B cell (primary cell): ENCODE data around the gene AP2S1. TPM values are rescaled to one million over a fixed set of nuclear protein-coding genes. Genes with fewer than 3 reads are reported as not detected.

Experiments used
- ATAC-seq: fragments of 200-7000 bp; cut with Tn5 transposase; one replicate; pipeline ENCODE4 v1.10.0; 2021; ENCODE audit warnings: low read depth, mild to moderate bottlenecking, moderate number of reproducible peaks, moderate library complexity
- CTCF ChIA-PET: fragments of 350-600 bp; sonication (Branson Sonifier 250); formaldehyde crosslinking; loops from one replicate; lab custom pipeline; 2021; ENCODE audit warnings: antibody characterized with exemption, inconsistent platforms; lab: Charles Lee
- POLR2A ChIA-PET: fragments of 350-600 bp; sonication (Branson Sonifier 250); formaldehyde crosslinking; loops from one replicate; lab custom pipeline; 2021; ENCODE audit warnings: antibody characterized with exemption; lab: Charles Lee
- DNase-seq: peaks from one replicate; pipeline ENCODE4 v3.0.0; 2013
- H2AFZ ChIP-seq: 2 replicates; pipeline ENCODE4 v1.6.1; 2012; ENCODE audit warnings: mild to moderate bottlenecking, low read depth, low read length; ENCODE audit not compliant: insufficient read depth, poor library complexity, severe bottlenecking
- H3K27ac ChIP-seq, 2 donors: 1 replicate in 1 of 2; 2 replicates in 1 of 2; pipeline ENCODE4 v1.5.1; 2012 to 2013; ENCODE audit warnings: low read length in 2 of 2, mild to moderate bottlenecking in 2 of 2, moderate library complexity in 1 of 2
- H3K27me3 ChIP-seq, 4 experiments: fragments of 200-600 bp in 1 of 4; sonication (generic) in 1 of 4; replicated peaks in 1 of 4; 1 replicate in 2 of 4; 2 replicates in 2 of 4; pipeline versions ENCODE4 v1.6.1 to v1.7.0; 2013 to 2016; ENCODE audit warnings: low read length in 3 of 4, mild to moderate bottlenecking in 2 of 4, mixed read lengths in 1 of 4, moderate library complexity in 1 of 4; ENCODE audit not compliant: insufficient read depth in 4 of 4, control insufficient read depth in 3 of 4; ENCODE audit errors: control extremely low read depth in 1 of 4
- H3K36me3 ChIP-seq, 2 experiments: replicated peaks in 1 of 2; 1 replicate in 1 of 2; 2 replicates in 1 of 2; pipeline versions ENCODE4 v1.6.1 to v1.7.1; 2013; ENCODE audit warnings: low read length in 1 of 2; ENCODE audit not compliant: insufficient read depth in 2 of 2, control insufficient read depth in 1 of 2; ENCODE audit errors: control extremely low read depth in 1 of 2, extremely low read depth in 1 of 2
- H3K4me1 ChIP-seq, 2 donors: fragments of 200-600 bp in 1 of 2; sonication (generic) in 1 of 2; 1 replicate in 1 of 2; 2 replicates in 1 of 2; pipeline versions ENCODE4 v1.5.1 to v1.6.1; 2013 to 2017; ENCODE audit warnings: low read length in 2 of 2; ENCODE audit not compliant: control insufficient read depth in 2 of 2, insufficient read depth in 2 of 2
- H3K4me2 ChIP-seq: replicated peaks from 2 replicates; pipeline ENCODE3; 2012; ENCODE audit warnings: mild to moderate bottlenecking, low read depth, low read length; ENCODE audit not compliant: poor library complexity, severe bottlenecking
- H3K4me3 ChIP-seq, 5 experiments: fragments of 200-600 bp in 1 of 5; sonication (generic) in 1 of 5; 1 replicate in 3 of 5; 2 replicates in 2 of 5; pipeline versions ENCODE4 v1.5.1 to v1.7.0; 2011 to 2016; ENCODE audit warnings: low read length in 4 of 5, mild to moderate bottlenecking in 4 of 5, low read depth in 2 of 5, control low read depth in 1 of 5, moderate library complexity in 1 of 5; ENCODE audit not compliant: insufficient read depth in 1 of 5; ENCODE audit errors: control extremely low read depth in 1 of 5, extremely low read depth in 1 of 5
- H3K79me2 ChIP-seq: fragments of 200-600 bp; sonication (generic); one replicate; pipeline ENCODE4 v1.6.0; 2016; ENCODE audit warnings: low read length; ENCODE audit not compliant: control insufficient read depth, insufficient read depth
- H3K9ac ChIP-seq: fragments of 200-600 bp; sonication (generic); 2 replicates; pipeline ENCODE4 v1.6.1; 2017; ENCODE audit warnings: mild to moderate bottlenecking, low read length, moderate library complexity
- H3K9me3 ChIP-seq, 3 donors: one replicate each; pipeline versions ENCODE4 v1.6.1 to v1.7.1; 2013; ENCODE audit warnings: low read length in 2 of 3; ENCODE audit not compliant: control insufficient read depth in 2 of 3, insufficient read depth in 1 of 3; ENCODE audit errors: control extremely low read depth in 1 of 3
- H4K20me1 ChIP-seq: 2 replicates; pipeline ENCODE4 v1.6.0; 2012; ENCODE audit warnings: mild to moderate bottlenecking, low read length; ENCODE audit not compliant: insufficient read depth, control insufficient read depth, poor library complexity, severe bottlenecking
- H3K27ac Mint-ChIP-seq: one replicate; pipeline ENCODE4 v1.8.0; 2021; ENCODE audit warnings: mixed read lengths
- H3K27me3 Mint-ChIP-seq: one replicate; pipeline ENCODE4 v1.8.0; 2021; ENCODE audit warnings: mixed read lengths
- H3K4me1 Mint-ChIP-seq: one replicate; pipeline ENCODE4 v1.8.0; 2021; ENCODE audit warnings: mixed read lengths
- H3K4me3 Mint-ChIP-seq: one replicate; pipeline ENCODE4 v1.8.0; 2021; ENCODE audit warnings: mixed read lengths
- H3K9me3 Mint-ChIP-seq: one replicate; pipeline ENCODE4 v1.8.0; 2022; ENCODE audit warnings: mixed read lengths; ENCODE audit not compliant: insufficient read depth
- CTCF ChIP-seq: fragments of 200-600 bp; IDR thresholded peaks from one replicate; pipeline ENCODE4 v1.8.0; 2022; ENCODE audit warnings: antibody characterized with exemption, mild to moderate bottlenecking
- EZH2 ChIP-seq: IDR thresholded peaks from 2 replicates; pipeline ENCODE4 v1.6.1; 2012; ENCODE audit warnings: borderline replicate concordance, low read depth, mild to moderate bottlenecking, moderate library complexity, low read length; ENCODE audit not compliant: insufficient read depth, poor library complexity, severe bottlenecking
- WGBS: methylation state at CpG from one replicate; pipeline ENCODE4 v1.1.5; 2013; ENCODE audit warnings: missing lambda C conversion rate; ENCODE audit not compliant: insufficient coverage; 5-methylcytosine and 5-hydroxymethylcytosine counted together
- intact Hi-C: fragments of 100-400 bp; cut with micrococcal nuclease; formaldehyde crosslinking; loops from one replicate; pipeline ENCODE4 v1.10.0; 2022
- polyA plus RNA-seq: library from polyadenylated mRNA; depleted of rRNA; stranded (reverse); fragments of >200 nt; gene quantifications from 2 replicates; pipeline ENCODE4 v1.2.3, GENCODE V29; 2012
- total RNA-seq, 2 donors: library from RNA; stranded (reverse); fragments of 120-200 nt in 1 of 2; gene quantifications; 1 replicate in 1 of 2; 2 replicates in 1 of 2; pipeline versions ENCODE4 v1.2.3 to v1.2.4, GENCODE V29; 2013 to 2022

Gene AP2S1
- total and polyA plus RNA-seq, 2 donors (not counting 1 experiment from before 2014, with no cell fraction given) = 47.2 to 51.3 TPM

DNA sequence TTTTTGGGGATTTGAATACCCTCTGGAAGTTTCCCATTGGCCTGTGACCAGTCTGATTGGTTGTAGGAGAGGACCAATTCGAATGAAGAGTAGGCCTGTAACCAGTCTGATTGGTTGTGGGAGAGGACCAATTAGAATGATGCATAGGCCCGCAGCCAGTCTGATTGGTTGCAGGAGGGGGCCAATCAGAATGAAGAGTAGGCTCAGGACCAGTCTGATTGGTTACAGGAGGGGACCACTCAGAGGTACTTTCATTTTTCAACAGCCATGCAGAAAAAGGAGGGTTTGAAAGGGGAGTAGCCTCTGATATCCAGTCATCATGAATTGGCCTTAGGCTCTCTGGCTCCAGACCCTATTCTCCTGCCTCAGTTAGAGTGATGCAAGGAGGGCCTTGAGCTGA, 31.8 kb downstream of the AP2S1 start:
- Histone ChIP-seq H3K36me3 (no peaks in the 10 kb centered on the region), H3K27me3 (no peaks in the 10 kb centered on the region), H4K20me1 (no peaks in the 10 kb centered on the region), H3K4me3 (no peak overlapping the region), H3K9ac (no peak overlapping the region), H3K27ac (peak overlapping the region in 1 of 2 donors; percentile 79), H3K4me1 (peaks cover 41 to 51% of the 10 kb centered on the region in 2 donors), H3K9me3 (peaks cover 0 to 9% (median 0%) of the 10 kb centered on the region in 3 donors), H3K79me2 (no peaks in the 10 kb centered on the region), H3K4me2 (no peak overlapping the region), H2AFZ (no peak overlapping the region)
- Mint-ChIP-seq H3K4me1 (peaks cover 34% of the 10 kb centered on the region), H3K9me3 (peaks cover 2% of the 10 kb centered on the region), H3K27me3 (no peaks in the 10 kb centered on the region), H3K27ac (no peak overlapping the region), H3K4me3 (no peak overlapping the region)
- WGBS = 100% methylated on average over 1 of the region's 2 CpGs
- TF ChIP-seq CTCF = no peak
- TF ChIP-seq EZH2 = no peak
- POLR2A ChIA-PET = interaction anchor here (0.7 kb wide), 2 partner anchors 41 to 91 kb away, joined by 6 to 11 read pairs; no protein-coding TSS in a partner anchor
- intact Hi-C loops = no loop called here
- ATAC-seq = no peak
- CTCF ChIA-PET = interaction anchor here (5.0 kb wide), 1 partner anchor 20 kb away, joined by 49 read pairs; no protein-coding TSS in a partner anchor
- no peak for DNase-seq

DNA sequence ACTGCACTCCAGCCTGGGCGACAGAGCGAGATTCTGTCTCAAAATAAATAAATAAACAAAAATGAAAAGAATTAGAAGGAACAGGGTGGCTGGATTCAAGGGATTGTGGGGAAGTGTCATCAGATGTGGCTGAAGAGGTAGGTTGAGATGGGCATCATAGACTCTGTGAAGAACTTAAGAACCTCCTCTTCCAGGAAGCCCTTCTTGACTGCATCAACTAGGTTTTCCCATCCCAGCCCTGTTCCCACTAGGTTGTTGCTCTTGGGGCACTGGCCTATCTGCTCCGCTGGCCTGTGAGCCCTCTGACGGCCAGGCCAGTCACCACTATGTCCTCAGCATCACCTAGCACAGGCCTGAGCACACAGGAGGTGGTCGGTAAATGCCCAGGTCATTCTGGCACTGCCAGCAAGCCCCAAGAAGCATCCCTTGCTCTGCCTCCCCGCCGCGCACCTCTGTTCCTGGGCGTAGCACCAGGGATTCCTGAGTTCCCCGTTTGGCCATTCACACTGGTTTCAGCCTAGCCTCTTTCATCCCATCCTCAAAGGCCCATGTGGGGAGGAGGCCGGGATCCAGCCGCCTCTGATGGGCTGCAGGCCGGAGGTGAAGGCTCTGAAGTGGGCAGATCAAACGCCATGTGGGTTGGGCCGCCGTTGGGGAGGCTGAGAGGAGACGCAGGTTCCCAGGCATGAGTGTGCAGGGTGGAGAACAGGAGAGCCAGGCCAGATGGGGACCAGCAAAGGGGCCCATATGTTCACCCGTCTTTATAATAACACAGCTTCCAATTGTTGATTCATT, 34.6 kb downstream of the AP2S1 start:
- Histone ChIP-seq H3K27ac (no peak overlapping the region), H3K9me3 (no peaks in the 10 kb centered on the region), H2AFZ (no peak overlapping the region), H3K9ac (no peak overlapping the region), H3K4me3 (no peak overlapping the region), H4K20me1 (no peaks in the 10 kb centered on the region), H3K79me2 (no peaks in the 10 kb centered on the region), H3K36me3 (no peaks in the 10 kb centered on the region), H3K4me2 (no peak overlapping the region), H3K4me1 (peaks cover 23 to 25% of the 10 kb centered on the region in 2 donors), H3K27me3 (no peaks in the 10 kb centered on the region)
- 90% methylated on average over 11 of the region's 18 CpGs for WGBS
- DNase-seq (no peak), ATAC-seq (no peak)
- Mint-ChIP-seq H3K27ac (peak overlapping the region; percentile 20), H3K4me3 (no peak overlapping the region), H3K9me3 (no peaks in the 10 kb centered on the region), H3K27me3 (no peaks in the 10 kb centered on the region), H3K4me1 (peaks cover 18% of the 10 kb centered on the region)
- TF ChIP-seq CTCF = no peak
- TF ChIP-seq EZH2 = no peak
- POLR2A ChIA-PET = interaction anchor here (0.6 kb wide), 1 partner anchor 30 kb away, joined by 4 read pairs; no protein-coding TSS in a partner anchor
- CTCF ChIA-PET = interaction anchor here (0.6 to 1.3 kb wide), 2 partner anchors 25 to 198 kb away, joined by 3 read pairs; no protein-coding TSS in a partner anchor
- intact Hi-C loops = no loop called here
